ENCODE measurements around the gene JUP.

DNA sequence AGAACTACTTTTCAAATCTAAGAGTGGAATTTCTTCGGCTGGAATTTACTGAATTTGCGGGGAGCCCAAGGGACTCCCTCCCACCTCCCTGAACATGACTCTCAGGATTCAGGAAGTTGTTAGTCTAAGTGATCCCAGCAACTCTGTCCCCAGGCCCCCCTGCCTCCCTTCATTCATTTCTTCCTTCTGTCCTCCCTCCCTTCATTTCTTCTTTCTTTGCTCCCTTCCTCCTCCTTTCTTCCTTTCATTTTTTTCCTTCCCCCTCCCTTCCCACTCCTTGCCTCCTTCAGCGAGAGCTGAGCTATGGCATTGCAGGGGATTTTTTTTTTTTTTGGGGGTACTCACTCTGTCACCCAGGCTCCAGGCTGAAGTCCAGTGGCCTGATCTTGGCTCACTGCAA lies 10.9 kb upstream of the JUP start:
- TF ChIP-seq EP300 (IDR thresholded peaks at IDR 0.05) = no peak
- TF ChIP-seq, protein P1, sequence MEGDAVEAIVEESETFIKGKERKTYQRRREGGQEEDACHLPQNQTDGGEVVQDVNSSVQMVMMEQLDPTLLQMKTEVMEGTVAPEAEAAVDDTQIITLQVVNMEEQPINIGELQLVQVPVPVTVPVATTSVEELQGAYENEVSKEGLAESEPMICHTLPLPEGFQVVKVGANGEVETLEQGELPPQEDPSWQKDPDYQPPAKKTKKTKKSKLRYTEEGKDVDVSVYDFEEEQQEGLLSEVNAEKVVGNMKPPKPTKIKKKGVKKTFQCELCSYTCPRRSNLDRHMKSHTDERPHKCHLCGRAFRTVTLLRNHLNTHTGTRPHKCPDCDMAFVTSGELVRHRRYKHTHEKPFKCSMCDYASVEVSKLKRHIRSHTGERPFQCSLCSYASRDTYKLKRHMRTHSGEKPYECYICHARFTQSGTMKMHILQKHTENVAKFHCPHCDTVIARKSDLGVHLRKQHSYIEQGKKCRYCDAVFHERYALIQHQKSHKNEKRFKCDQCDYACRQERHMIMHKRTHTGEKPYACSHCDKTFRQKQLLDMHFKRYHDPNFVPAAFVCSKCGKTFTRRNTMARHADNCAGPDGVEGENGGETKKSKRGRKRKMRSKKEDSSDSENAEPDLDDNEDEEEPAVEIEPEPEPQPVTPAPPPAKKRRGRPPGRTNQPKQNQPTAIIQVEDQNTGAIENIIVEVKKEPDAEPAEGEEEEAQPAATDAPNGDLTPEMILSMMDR (IDR thresholded peaks at IDR 0.05) = no peak
- no peak for TF ChIP-seq POLR2A (IDR thresholded peaks at IDR 0.05)
- TF ChIP-seq POLR2AphosphoS5 (IDR thresholded peaks at IDR 0.05) = no peak
